Right lobe of liver (tissue), 6 donors: Measurements from ENCODE around the gene ATP1A3. TPM values are rescaled to one million over a fixed set of nuclear protein-coding genes. Genes with fewer than 3 reads are reported as not detected.

Experiments
- ATAC-seq, 4 donors: fragments of 200-7000 bp; cut with Tn5 transposase; one replicate each; pipeline ENCODE4 v1.9.1; 2020; ENCODE audit warnings: mild to moderate bottlenecking in 4 of 4, moderate library complexity in 4 of 4
- DNase-seq, 3 donors: peaks; one replicate each; pipeline ENCODE4 v3.0.0-alpha.2; 2020
- H3K27ac ChIP-seq, 3 donors: fragments of 200-600 bp; one replicate each; pipeline ENCODE4 v1.8.0; 2022
- H3K27me3 ChIP-seq, 2 donors: fragments of 200-600 bp; one replicate each; pipeline ENCODE4 v1.8.0; 2022
- H3K36me3 ChIP-seq, 4 donors: fragments of 200-600 bp; sonication (generic) in 1 of 4; one replicate each; pipeline versions ENCODE4 v1.5.1 to v1.8.0; 2017 to 2022; ENCODE audit warnings: control low read depth in 1 of 4
- H3K4me1 ChIP-seq, 4 donors: fragments of 200-600 bp; sonication (generic) in 1 of 4; one replicate each; pipeline versions ENCODE4 v1.5.1 to v1.8.0; 2017 to 2022; ENCODE audit warnings: control low read depth in 1 of 4
- H3K4me3 ChIP-seq, 3 donors: fragments of 200-600 bp; one replicate each; pipeline ENCODE4 v1.8.0; 2022
- H3K9me3 ChIP-seq, 4 donors: fragments of 200-600 bp; sonication (generic) in 1 of 4; one replicate each; pipeline versions ENCODE4 v1.5.1 to v1.8.0; 2017 to 2022; ENCODE audit warnings: control low read depth in 1 of 4
- CTCF ChIP-seq, 4 donors: fragments of 200-600 bp in 3 of 4; fragments of 450-650 bp in 1 of 4; IDR thresholded peaks; one replicate each; pipeline versions ENCODE4 v1.5.1 to v1.8.0; 2016 to 2022; ENCODE audit warnings: antibody characterized with exemption in 4 of 4, mild to moderate bottlenecking in 2 of 4
- POLR2A ChIP-seq: fragments of 450-650 bp; IDR thresholded peaks from one replicate; pipeline ENCODE4 v1.6.1; 2017; ENCODE audit warnings: antibody characterized with exemption, mild to moderate bottlenecking
- WGBS: methylation state at CpG from one replicate; pipeline ENCODE4 v1.1.6; 2018; ENCODE audit warnings: low coverage, low lambda C conversion rate; ENCODE audit not compliant: insufficient coverage; ENCODE audit errors: missing lambda C conversion rate; 5-methylcytosine and 5-hydroxymethylcytosine counted together
- intact Hi-C, 2 donors: fragments of 100-400 bp; cut with DNase I; formaldehyde crosslinking; loops; one replicate each; pipeline versions ENCODE4 v1.11.2 to v1.14.1; 2022
- total RNA-seq, 6 experiments: library from RNA; depleted of rRNA in 2 of 6; stranded (reverse); fragments of >200 nt in 2 of 6; fragmentation: NEBNext Ultra II Directional in 3 of 6; extraction: Animal tissue kit (Norgen Biotek cat#: 25700) in 3 of 6; gene quantifications; one replicate each; pipeline versions ENCODE4 v1.1.0 to v1.2.4, GENCODE V29; 2016 to 2023
- donor health status: DM: no; HTN: yes; CAD: no.
- donor health status: DM: no; HTN: no; CAD: no.
- donor health status: DM: no; HTN: no; CAD: no.
- donor health status: DM: no; HTN: yes; CAD: no.
- donor health status: DM: no; HTN: yes; CAD: no.

The ATP1A3 gene
- total RNA-seq, 6 experiments from 2014 or later, result 0.07 TPM; not detected in 4

DNA sequence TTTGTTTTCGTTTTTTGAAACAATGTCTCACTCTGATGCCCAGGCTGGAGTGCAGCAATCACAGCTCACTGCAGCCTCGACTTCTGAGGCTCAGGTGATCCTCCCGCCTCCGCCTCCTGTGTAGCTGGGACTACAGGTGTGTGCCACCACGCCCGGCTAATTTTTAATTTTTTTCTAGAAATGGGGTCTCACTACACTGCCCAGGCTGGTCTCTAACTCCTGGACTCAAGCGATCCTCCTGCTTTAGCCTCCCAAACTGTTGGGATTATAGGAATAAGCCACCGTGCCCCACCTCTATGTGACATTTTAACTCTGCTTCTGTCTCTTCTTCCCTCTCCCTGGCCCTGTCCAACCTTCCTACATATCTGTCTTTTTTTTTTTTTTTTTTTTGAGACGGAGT lies 5.1 kb downstream of the ATP1A3 start:
- no peak for TF ChIP-seq CTCF (IDR thresholded peaks at IDR 0.05)
- TF ChIP-seq POLR2A, result no peak
- Histone ChIP-seq H3K9me3 (no peaks in the 10 kb centered on the region), H3K27ac (no peak overlapping the region), H3K27me3 (peaks cover 0 to 4% of the 10 kb centered on the region in 2 donors), H3K4me1 (no peaks in the 10 kb centered on the region), H3K4me3 (no peak overlapping the region), H3K36me3 (no peaks in the 10 kb centered on the region)
- no peak for DNase-seq
- 77% methylated on average over 9 of the region's 9 CpGs for WGBS
- intact Hi-C loops, result no loop called here
- ATAC-seq, result no peak

GRCh38 chr19:41987141-41987860 lies 6.7 kb downstream of the ATP1A3 start:
- WGBS, result 76% methylated on average over 6 of the region's 10 CpGs
- DNase-seq (no peak), ATAC-seq (no peak)
- Histone ChIP-seq H3K27me3 (no peaks in the 10 kb centered on the region), H3K9me3 (no peaks in the 10 kb centered on the region), H3K27ac (no peak overlapping the region), H3K4me1 (no peaks in the 10 kb centered on the region), H3K4me3 (no peak overlapping the region), H3K36me3 (no peaks in the 10 kb centered on the region)
- intact Hi-C loops, result no loop called here
- TF ChIP-seq CTCF (IDR thresholded peaks at IDR 0.05) (no peak), POLR2A (no peak)

DNA sequence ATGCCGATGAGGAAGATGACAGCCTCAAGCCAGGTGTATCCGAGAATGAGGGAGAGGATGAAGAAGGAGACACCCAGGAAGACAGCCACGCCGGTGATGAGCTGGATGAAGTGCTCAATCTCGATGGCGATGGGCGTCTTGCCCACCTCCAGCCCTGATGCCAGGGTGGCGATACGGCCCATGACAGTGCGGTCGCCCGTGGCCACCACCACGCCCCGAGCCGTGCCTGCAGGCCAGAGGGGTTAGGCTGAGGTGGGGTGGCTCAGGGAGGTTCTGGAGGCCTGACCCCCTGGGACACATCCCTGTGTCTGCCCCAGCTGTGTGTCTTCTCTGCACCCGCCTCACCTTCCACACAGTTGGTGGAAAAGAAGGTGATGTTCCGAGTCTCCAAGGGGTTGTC lies 9.1 kb downstream of the ATP1A3 start:
- Histone ChIP-seq H3K36me3 (no peaks in the 10 kb centered on the region), H3K4me3 (no peak overlapping the region), H3K4me1 (no peaks in the 10 kb centered on the region), H3K9me3 (no peaks in the 10 kb centered on the region), H3K27me3 (no peaks in the 10 kb centered on the region), H3K27ac (no peak overlapping the region)
- ATAC-seq (no peak), DNase-seq (no peak)
- TF ChIP-seq CTCF (IDR thresholded peaks at IDR 0.05) (no peak), POLR2A (no peak)
- intact Hi-C loops, result no loop called here
- 72% methylated on average over 5 of the region's 17 CpGs for whole genome bisulfite sequencing

DNA sequence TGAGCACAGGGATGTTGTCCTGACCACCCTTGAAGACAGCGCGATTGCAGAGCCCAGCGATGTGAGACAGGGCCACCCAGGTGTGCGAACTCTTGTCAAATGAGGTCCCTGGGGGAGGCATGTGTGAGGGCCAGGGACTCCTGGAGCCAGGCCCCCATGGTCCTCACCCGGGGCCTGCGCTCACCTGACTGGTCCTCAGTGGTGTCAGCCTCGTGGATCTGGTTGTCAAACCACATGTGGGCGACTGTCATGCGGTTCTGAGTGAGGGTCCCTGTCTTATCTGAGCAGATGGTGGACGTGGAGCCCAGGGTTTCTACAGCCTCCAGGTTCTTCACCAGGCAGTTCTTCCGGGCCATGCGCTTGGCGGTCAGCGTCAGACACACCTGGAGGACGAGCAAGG lies 12.3 kb downstream of the ATP1A3 start:
- no peak overlapping the region for H3K27ac ChIP-seq
- no peaks in the 10 kb centered on the region for H3K4me1 ChIP-seq
- intact Hi-C loops, result no loop called here
- ATAC-seq (peak in 1 of 4 donors; percentile 15), DNase-seq (no peak)
- no peak overlapping the region for H3K4me3 ChIP-seq
- TF ChIP-seq CTCF (IDR thresholded peaks at IDR 0.05), result no peak
- TF ChIP-seq POLR2A, result no peak
- H3K36me3 ChIP-seq, result no peaks in the 10 kb centered on the region
- WGBS, result no CpG with 5 or more reads among the region's 15 CpGs
- no peaks in the 10 kb centered on the region for H3K9me3 ChIP-seq
- no peaks in the 10 kb centered on the region for H3K27me3 ChIP-seq
